Activated CD8-positive, alpha-beta T cell treated with anti-CD3 and anti-CD28 coated beads, Interleukin-2, amount 10 ng/mL, durations not matched to agents 7 days and 5 days (primary cell): ENCODE measurements around the gene KPTN. TPM values are rescaled to one million over a fixed set of nuclear protein-coding genes. Genes with fewer than 3 reads are reported as not detected.

ENCODE experiments used
- ATAC-seq: fragments of 150-1000 bp; cut with Tn5 transposase; one replicate; pipeline ENCODE4 v1.10.0; 2021; ENCODE audit warnings: moderate library complexity
- CTCF ChIA-PET: fragments of 350-600 bp; sonication (Branson Sonifier 250); formaldehyde crosslinking; loops from one replicate; lab custom pipeline; 2021; ENCODE audit warnings: antibody characterized with exemption; lab: Charles Lee
- POLR2A ChIA-PET: fragments of 350-600 bp; sonication (Branson Sonifier 250); formaldehyde crosslinking; loops from one replicate; lab custom pipeline; 2021; ENCODE audit warnings: antibody characterized with exemption; lab: Charles Lee
- DNase-seq: peaks from one replicate; pipeline ENCODE4 v3.0.0-alpha.2; 2020
- H3K27ac Mint-ChIP-seq: one replicate; pipeline ENCODE4 v1.8.0; 2021; ENCODE audit warnings: mild to moderate bottlenecking, mixed read lengths
- H3K27me3 Mint-ChIP-seq: one replicate; pipeline ENCODE4 v1.8.0; 2021; ENCODE audit warnings: low read depth, mixed read lengths
- H3K36me3 Mint-ChIP-seq: one replicate; pipeline ENCODE4 v1.8.0; 2021; ENCODE audit warnings: low read depth, mixed read lengths
- H3K4me1 Mint-ChIP-seq: one replicate; pipeline ENCODE4 v1.8.0; 2021; ENCODE audit warnings: low read depth, mixed read lengths
- H3K4me3 Mint-ChIP-seq: one replicate; pipeline ENCODE4 v1.8.0; 2021; ENCODE audit warnings: mild to moderate bottlenecking, mixed read lengths
- H3K9me3 Mint-ChIP-seq: one replicate; pipeline ENCODE4 v1.8.0; 2022; ENCODE audit warnings: mixed read lengths; ENCODE audit not compliant: insufficient read depth
- total RNA-seq, 2 experiments: library from RNA; stranded (reverse); gene quantifications; one replicate each; pipeline ENCODE4 v1.2.3, GENCODE V29; 2021

Gene KPTN
- total RNA-seq, 2 experiments from 2014 or later: 12.6 to 13.0 TPM

GRCh38 chr19:47432091-47432490 is 51.9 kb downstream of the KPTN start:
- ATAC-seq: no peak
- Mint-ChIP-seq H3K36me3 (peaks cover 6% of the 10 kb centered on the region), H3K4me1 (peaks cover 62% of the 10 kb centered on the region), H3K27me3 (peaks cover 8% of the 10 kb centered on the region), H3K27ac (no peak overlapping the region), H3K4me3 (no peak overlapping the region), H3K9me3 (no peaks in the 10 kb centered on the region)
- DNase-seq: no peak
- ChIA-PET POLR2A (interaction anchor here (0.9 kb wide), 1 partner anchor 168 kb away, joined by 4 read pairs; no protein-coding TSS in a partner anchor), CTCF (interaction anchor here (1.0 to 3.6 kb wide), 13 partner anchors 14 to 312 kb away, joined by 3 to 18 read pairs (median 4); partner anchors contain the start of genes EHD2 and NAPA)

GRCh38 chr19:47430041-47430802 is 53.8 kb downstream of the KPTN start:
- DNase-seq (peak; percentile 62), ATAC-seq (peak; percentile 45)
- H3K27ac Mint-ChIP-seq: peak overlapping the region; percentile 77
- ChIA-PET CTCF (interaction anchor here (0.6 to 2.9 kb wide), 3 partner anchors 9 to 269 kb away, joined by 3 to 38 read pairs (median 5); no protein-coding TSS in a partner anchor), POLR2A (interaction anchor here (0.6 to 1.1 kb wide), 2 partner anchors 53 to 115 kb away, joined by 3 to 4 read pairs; no protein-coding TSS in a partner anchor)
- H3K9me3 Mint-ChIP-seq: no peaks in the 10 kb centered on the region
- peaks cover 19% of the 10 kb centered on the region for H3K27me3 Mint-ChIP-seq
- H3K4me1 Mint-ChIP-seq: peaks cover 47% of the 10 kb centered on the region
- peaks cover 6% of the 10 kb centered on the region for H3K36me3 Mint-ChIP-seq
- peak overlapping the region; percentile 64 for H3K4me3 Mint-ChIP-seq

GRCh38 chr19:47429140-47429793 is 54.8 kb downstream of the KPTN start:
- ATAC-seq (no peak), DNase-seq (no peak)
- POLR2A ChIA-PET: interaction anchor here (0.6 to 1.7 kb wide), 4 partner anchors 10 to 114 kb away, joined by 3 to 5 read pairs (median 4); partner anchors contain the start of genes MEIS3 and NAPA
- Mint-ChIP-seq H3K36me3 (peaks cover 6% of the 10 kb centered on the region), H3K4me3 (peak overlapping the region; percentile 64), H3K27ac (no peak overlapping the region), H3K27me3 (peaks cover 26% of the 10 kb centered on the region), H3K4me1 (peaks cover 39% of the 10 kb centered on the region), H3K9me3 (no peaks in the 10 kb centered on the region)
- CTCF ChIA-PET: interaction anchor here (0.6 to 3.5 kb wide), 16 partner anchors 7 to 284 kb away, joined by 3 to 38 read pairs (median 7); partner anchors contain the start of genes DHX34, EHD2, INAFM1 and KPTN

GRCh38 chr19:47428177-47428894 is 55.7 kb downstream of the KPTN start:
- ATAC-seq (peak; percentile 88), DNase-seq (peak; percentile 96)
- no peak overlapping the region for H3K27ac Mint-ChIP-seq
- ChIA-PET POLR2A (interaction anchor here (0.5 to 1.7 kb wide), 6 partner anchors 9 to 154 kb away, joined by 3 to 6 read pairs (median 4); partner anchors contain the start of genes INAFM1, MEIS3 and NAPA), CTCF (interaction anchor here (0.6 to 3.5 kb wide), 39 partner anchors 8 to 340 kb away, joined by 3 to 38 read pairs (median 4); partner anchors contain the start of genes DHX34, EHD2, INAFM1 and KPTN)
- H3K4me1 Mint-ChIP-seq: peaks cover 31% of the 10 kb centered on the region
- H3K27me3 Mint-ChIP-seq: peaks cover 32% of the 10 kb centered on the region
- no peaks in the 10 kb centered on the region for H3K9me3 Mint-ChIP-seq
- no peak overlapping the region for H3K4me3 Mint-ChIP-seq
- peaks cover 6% of the 10 kb centered on the region for H3K36me3 Mint-ChIP-seq

GRCh38 chr19:47427241-47428176 is 56.5 kb downstream of the KPTN start:
- H3K4me1 Mint-ChIP-seq: peaks cover 23% of the 10 kb centered on the region
- no peaks in the 10 kb centered on the region for H3K9me3 Mint-ChIP-seq
- POLR2A ChIA-PET: interaction anchor here (0.7 to 1.7 kb wide), 4 partner anchors 60 to 151 kb away, joined by 3 to 6 read pairs (median 4); partner anchors contain the start of gene NAPA
- H3K27me3 Mint-ChIP-seq: peaks cover 41% of the 10 kb centered on the region
- CTCF ChIA-PET: interaction anchor here (0.6 to 3.5 kb wide), 38 partner anchors 8 to 340 kb away, joined by 3 to 38 read pairs (median 4); partner anchors contain the start of genes DHX34, EHD2, INAFM1 and KPTN
- no peak overlapping the region for H3K4me3 Mint-ChIP-seq
- H3K27ac Mint-ChIP-seq: no peak overlapping the region
- H3K36me3 Mint-ChIP-seq: peaks cover 3% of the 10 kb centered on the region
- peak; percentile 46 for ATAC-seq
- peak; percentile 80 for DNase-seq

Other genes with a start within 250 kb of the KPTN start
- 10 to 100 TPM; 30.0 to 32.1 TPM for gene CCDC9, start 227.7 kb downstream of the KPTN start, total RNA-seq
- gene INAFM1, start 209.3 kb downstream of the KPTN start, total RNA-seq: 10 to 100 TPM; 12.9 to 14.3 TPM
- gene C5AR1, start 174.4 kb downstream of the KPTN start, total RNA-seq: 1 to 10 TPM; 1.0 to 1.8 TPM
- gene C5AR2, start 152.0 kb downstream of the KPTN start, total RNA-seq: under 1 TPM; 0.05 to 0.21 TPM
- gene DHX34, start 134.9 kb downstream of the KPTN start, total RNA-seq: 10 to 100 TPM; 12.6 to 13.1 TPM
- not detected for gene MEIS3, start 64.7 kb downstream of the KPTN start, total RNA-seq
- gene SLC8A2, start 12.3 kb downstream of the KPTN start, total RNA-seq: under 1 TPM; 0.05 to 0.44 TPM
- 100 to 1,000 TPM in 1 of 2 experiments, 10 to 100 TPM in 1; 90.0 to 103 TPM for gene NAPA, start 30.8 kb upstream of the KPTN start, total RNA-seq
- under 1 TPM; 0.10 to 0.13 TPM for gene ZNF541, start 88.9 kb upstream of the KPTN start, total RNA-seq
- 10 to 100 TPM; 15.0 to 17.6 TPM for gene BICRA, start 124.9 kb upstream of the KPTN start, total RNA-seq
- gene EHD2, start 229.2 kb upstream of the KPTN start, total RNA-seq: under 1 TPM in 1 of 2 experiments, not detected in 1; 0.34 TPM